CD14-positive monocyte (primary cell): ENCODE measurements around the gene ADGRL3. TPM values are rescaled to one million over a fixed set of nuclear protein-coding genes. Genes with fewer than 3 reads are reported as not detected.

Experiments
- DNase-seq, 3 donors: peaks; one replicate each; pipeline ENCODE4 v3.0.0-alpha.2; 2011 to 2022
- H2AFZ ChIP-seq: 2 replicates; pipeline ENCODE4 v1.6.0; 2012; ENCODE audit warnings: mild to moderate bottlenecking, low read depth, low read length, inconsistent platforms; ENCODE audit not compliant: insufficient read depth, poor library complexity, severe bottlenecking
- H3K27ac ChIP-seq, 2 donors: 1 replicate in 1 of 2; 2 replicates in 1 of 2; pipeline ENCODE4 v1.5.1; 2012 to 2013; ENCODE audit warnings: low read length in 2 of 2, control low read depth in 1 of 2, inconsistent platforms in 1 of 2, low read depth in 1 of 2, mild to moderate bottlenecking in 1 of 2
- H3K27me3 ChIP-seq, 2 donors: one replicate each; pipeline versions ENCODE4 v1.6.0 to v1.6.1; 2011 to 2013; ENCODE audit warnings: low read length in 2 of 2; ENCODE audit not compliant: control insufficient read depth in 2 of 2, insufficient read depth in 2 of 2
- H3K36me3 ChIP-seq, 2 donors: replicated peaks in 1 of 2; 1 replicate in 1 of 2; 2 replicates in 1 of 2; pipeline versions ENCODE4 v1.5.1 to v1.6.1; 2012 to 2013; ENCODE audit warnings: low read length in 2 of 2, control low read depth in 1 of 2, inconsistent platforms in 1 of 2, mild to moderate bottlenecking in 1 of 2; ENCODE audit not compliant: insufficient read depth in 2 of 2, control insufficient read depth in 1 of 2
- H3K4me1 ChIP-seq, 2 donors: 1 replicate in 1 of 2; 2 replicates in 1 of 2; pipeline versions ENCODE4 v1.5.1 to v1.6.1; 2012 to 2013; ENCODE audit warnings: low read length in 2 of 2, control low read depth in 1 of 2, inconsistent platforms in 1 of 2, mild to moderate bottlenecking in 1 of 2, moderate library complexity in 1 of 2; ENCODE audit not compliant: insufficient read depth in 2 of 2, control insufficient read depth in 1 of 2
- H3K4me2 ChIP-seq: replicated peaks from 2 replicates; pipeline ENCODE3; 2012; ENCODE audit warnings: low read length, moderate library complexity, mild to moderate bottlenecking; ENCODE audit not compliant: poor library complexity, severe bottlenecking; ENCODE audit errors: extremely low read depth
- H3K4me3 ChIP-seq, 3 experiments: fragments of 200-600 bp in 1 of 3; sonication (generic) in 1 of 3; replicated peaks in 1 of 3; 1 replicate in 2 of 3; 2 replicates in 1 of 3; pipeline ENCODE4 v1.5.1; 2011 to 2013; ENCODE audit warnings: low read length in 3 of 3, mild to moderate bottlenecking in 3 of 3, control low read depth in 2 of 3, low read depth in 2 of 3, inconsistent platforms in 1 of 3, moderate library complexity in 1 of 3
- H3K79me2 ChIP-seq: 2 replicates; pipeline ENCODE4 v1.6.0; 2012; ENCODE audit warnings: mild to moderate bottlenecking, control low read depth, inconsistent platforms, low read length, moderate library complexity; ENCODE audit not compliant: insufficient read depth
- H3K9ac ChIP-seq: 2 replicates; pipeline ENCODE4 v1.6.0; 2017; ENCODE audit warnings: low read length, mild to moderate bottlenecking; ENCODE audit not compliant: insufficient read depth, poor library complexity, severe bottlenecking
- H3K9me3 ChIP-seq, 2 donors: replicated peaks in 1 of 2; 1 replicate in 1 of 2; 2 replicates in 1 of 2; pipeline versions ENCODE4 v1.5.1 to v1.6.1; 2012 to 2013; ENCODE audit warnings: low read length in 2 of 2, control low read depth in 1 of 2; ENCODE audit not compliant: control insufficient read depth in 1 of 2, insufficient read depth in 1 of 2
- H4K20me1 ChIP-seq: 2 replicates; pipeline ENCODE4 v1.6.0; 2012; ENCODE audit warnings: mild to moderate bottlenecking, low read length, control low read depth, moderate library complexity; ENCODE audit not compliant: insufficient read depth
- H3K27ac Mint-ChIP-seq, 7 donors: one replicate each; pipeline ENCODE4 v1.8.0; 2020; ENCODE audit warnings: mild to moderate bottlenecking in 7 of 7, mixed read lengths in 7 of 7, moderate library complexity in 6 of 7, inconsistent platforms in 2 of 7
- H3K27me3 Mint-ChIP-seq, 3 donors: one replicate each; pipeline ENCODE4 v1.8.0; 2021 to 2022; ENCODE audit warnings: low read depth in 3 of 3, mild to moderate bottlenecking in 3 of 3, mixed read lengths in 3 of 3, moderate library complexity in 3 of 3, inconsistent platforms in 1 of 3
- H3K36me3 Mint-ChIP-seq, 2 donors: one replicate each; pipeline ENCODE4 v1.8.0; 2020; ENCODE audit warnings: mixed read lengths in 2 of 2, inconsistent platforms in 1 of 2, mild to moderate bottlenecking in 1 of 2
- H3K4me1 Mint-ChIP-seq: one replicate; pipeline ENCODE4 v1.8.0; 2020; ENCODE audit warnings: mild to moderate bottlenecking, mixed read lengths
- H3K4me3 Mint-ChIP-seq, 2 donors: one replicate each; pipeline ENCODE4 v1.8.0; 2020; ENCODE audit warnings: mild to moderate bottlenecking in 2 of 2, mixed read lengths in 2 of 2, moderate library complexity in 1 of 2
- H3K9me3 Mint-ChIP-seq, 7 donors: one replicate each; pipeline ENCODE4 v1.8.0; 2020 to 2022; ENCODE audit warnings: mixed read lengths in 7 of 7, mild to moderate bottlenecking in 6 of 7, moderate library complexity in 6 of 7, inconsistent platforms in 2 of 7
- WGBS: methylation state at CpG from one replicate; pipeline ENCODE4 v1.1.5; 2013; ENCODE audit warnings: missing lambda C conversion rate; ENCODE audit not compliant: insufficient coverage; 5-methylcytosine and 5-hydroxymethylcytosine counted together
- intact Hi-C, 2 donors: fragments of 100-400 bp; cut with micrococcal nuclease; formaldehyde crosslinking; loops; one replicate each; pipeline versions ENCODE4 v1.15.0 to v1.15.1; 2023
- polyA plus RNA-seq, 3 donors: library from polyadenylated mRNA; depleted of rRNA in 1 of 3; unstranded in 2 of 3; stranded (reverse) in 1 of 3; fragments of 300-500 nt in 2 of 3; fragments of >200 nt in 1 of 3; fragmentation: Illumina TruSeq in 2 of 3; gene quantifications; 1 replicate in 2 of 3; 2 replicates in 1 of 3; pipeline ENCODE4 v1.2.3, GENCODE V29; 2012 to 2021
- TF ChIP-seq, protein P1 (sequence below): fragments of 200-600 bp; IDR thresholded peaks from one replicate; pipeline ENCODE4 v1.8.0; 2022; ENCODE audit warnings: antibody characterized with exemption, mild to moderate bottlenecking

The ADGRL3 gene
- polyA plus RNA-seq, 3 donors, result not detected

DNA sequence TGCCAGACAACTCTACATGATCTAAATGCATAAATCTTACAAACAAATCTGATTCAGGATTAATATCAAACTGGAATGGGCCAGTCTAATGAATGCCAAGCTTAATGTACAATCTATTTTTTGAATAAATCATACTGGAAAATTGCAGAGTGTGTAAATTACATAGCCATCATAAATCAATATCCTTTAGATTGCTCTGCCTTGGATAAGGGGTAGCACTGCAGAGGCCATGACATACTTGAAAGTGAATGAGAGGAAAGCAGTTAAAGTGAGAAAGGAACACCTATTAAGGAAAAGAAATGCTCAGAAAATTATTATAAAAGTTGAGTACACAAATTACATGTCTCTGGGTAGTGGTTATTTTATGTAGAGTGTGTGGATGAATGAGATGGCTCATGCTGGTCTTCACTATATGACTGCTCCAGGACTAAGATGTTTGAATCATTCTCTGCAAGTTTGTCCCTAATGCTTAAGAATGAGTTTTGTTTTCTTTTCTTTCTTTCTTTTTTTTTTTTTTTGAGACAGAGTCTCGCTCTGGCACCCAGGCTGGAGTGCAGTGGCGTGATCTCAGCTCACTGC, 100.2 kb downstream of the ADGRL3 start:
- H3K9me3 ChIP-seq, result no peaks in the 10 kb centered on the region
- no peaks in the 10 kb centered on the region for H3K27me3 ChIP-seq

DNA sequence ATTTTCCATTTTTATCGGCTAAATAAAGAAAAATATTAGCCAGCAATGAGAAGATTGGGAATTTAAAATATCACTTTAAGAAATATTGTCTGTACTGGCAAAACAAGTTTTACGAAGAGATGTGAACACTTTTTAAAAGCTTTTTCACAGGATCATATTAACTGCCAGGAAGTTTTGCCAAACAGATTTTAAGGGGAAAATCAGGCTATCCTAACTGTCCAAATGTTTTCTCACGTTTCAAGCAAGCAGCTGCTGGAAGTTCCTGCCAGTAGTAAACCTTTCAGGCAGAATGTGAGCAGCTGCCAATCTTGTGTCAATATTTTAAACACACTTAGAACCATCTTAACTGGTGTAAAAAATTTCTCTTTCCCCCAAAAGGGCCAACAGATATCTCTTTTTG, 101.1 kb downstream of the ADGRL3 start:
- H3K9me3 Mint-ChIP-seq, result peaks cover 0 to 2% (median 0%) of the 10 kb centered on the region in 7 donors
- no peaks in the 10 kb centered on the region for H3K36me3 Mint-ChIP-seq
- no peak overlapping the region for H3K27ac Mint-ChIP-seq
- intact Hi-C loops, result no loop called here
- Histone ChIP-seq H3K4me2 (no peak overlapping the region), H3K27ac (no peak overlapping the region), H3K36me3 (no peaks in the 10 kb centered on the region), H3K9ac (no peak overlapping the region), H3K27me3 (no peaks in the 10 kb centered on the region), H3K9me3 (no peaks in the 10 kb centered on the region), H3K4me1 (no peaks in the 10 kb centered on the region), H4K20me1 (no peaks in the 10 kb centered on the region), H3K4me3 (no peak overlapping the region), H2AFZ (no peak overlapping the region), H3K79me2 (no peaks in the 10 kb centered on the region)
- peaks cover 0 to 7% (median 0%) of the 10 kb centered on the region in 3 donors for H3K27me3 Mint-ChIP-seq
- no peaks in the 10 kb centered on the region for H3K4me1 Mint-ChIP-seq
- 83% methylated on average over 2 of the region's 3 CpGs for WGBS
- TF ChIP-seq, protein P1, sequence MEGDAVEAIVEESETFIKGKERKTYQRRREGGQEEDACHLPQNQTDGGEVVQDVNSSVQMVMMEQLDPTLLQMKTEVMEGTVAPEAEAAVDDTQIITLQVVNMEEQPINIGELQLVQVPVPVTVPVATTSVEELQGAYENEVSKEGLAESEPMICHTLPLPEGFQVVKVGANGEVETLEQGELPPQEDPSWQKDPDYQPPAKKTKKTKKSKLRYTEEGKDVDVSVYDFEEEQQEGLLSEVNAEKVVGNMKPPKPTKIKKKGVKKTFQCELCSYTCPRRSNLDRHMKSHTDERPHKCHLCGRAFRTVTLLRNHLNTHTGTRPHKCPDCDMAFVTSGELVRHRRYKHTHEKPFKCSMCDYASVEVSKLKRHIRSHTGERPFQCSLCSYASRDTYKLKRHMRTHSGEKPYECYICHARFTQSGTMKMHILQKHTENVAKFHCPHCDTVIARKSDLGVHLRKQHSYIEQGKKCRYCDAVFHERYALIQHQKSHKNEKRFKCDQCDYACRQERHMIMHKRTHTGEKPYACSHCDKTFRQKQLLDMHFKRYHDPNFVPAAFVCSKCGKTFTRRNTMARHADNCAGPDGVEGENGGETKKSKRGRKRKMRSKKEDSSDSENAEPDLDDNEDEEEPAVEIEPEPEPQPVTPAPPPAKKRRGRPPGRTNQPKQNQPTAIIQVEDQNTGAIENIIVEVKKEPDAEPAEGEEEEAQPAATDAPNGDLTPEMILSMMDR, result no peak
- no peak for DNase-seq
- H3K4me3 Mint-ChIP-seq, result no peak overlapping the region

More for the DNA sequence above, 100.2 kb downstream of the ADGRL3 start:
- H2AFZ ChIP-seq, result no peak overlapping the region
- H3K4me2 ChIP-seq, result no peak overlapping the region
- no peaks in the 10 kb centered on the region for H3K36me3 Mint-ChIP-seq
- H3K9ac ChIP-seq, result no peak overlapping the region
- H3K4me1 ChIP-seq, result no peaks in the 10 kb centered on the region
- no peak overlapping the region for H3K4me3 ChIP-seq
- H3K27me3 Mint-ChIP-seq, result peaks cover 0 to 7% (median 0%) of the 10 kb centered on the region in 3 donors
- no peak overlapping the region for H3K27ac ChIP-seq
- no peaks in the 10 kb centered on the region for H3K4me1 Mint-ChIP-seq
- intact Hi-C loops, result no loop called here
- WGBS, result 83% methylated on average over 1 of the region's 2 CpGs
- no peaks in the 10 kb centered on the region for H3K36me3 ChIP-seq
- H3K27ac Mint-ChIP-seq, result no peak overlapping the region
- DNase-seq, result no peak
- H3K4me3 Mint-ChIP-seq, result no peak overlapping the region
- TF ChIP-seq, protein P1, result no peak
- no peaks in the 10 kb centered on the region for H4K20me1 ChIP-seq
- H3K9me3 Mint-ChIP-seq, result no peaks in the 10 kb centered on the region
- H3K79me2 ChIP-seq, result no peaks in the 10 kb centered on the region
